ENCODE results near the gene AGO1. TPM values are rescaled to one million over a fixed set of nuclear protein-coding genes. Genes with fewer than 3 reads are reported as not detected.
"Not testable (repeated sequence)": the region's sequence is repeated elsewhere in the genome, so short reads cannot be mapped to it uniquely, and the experiment has no call there.

Gene AGO1
- total RNA-seq, 2 donors from 2014 or later = 23.6 to 25.3 TPM

DNA sequence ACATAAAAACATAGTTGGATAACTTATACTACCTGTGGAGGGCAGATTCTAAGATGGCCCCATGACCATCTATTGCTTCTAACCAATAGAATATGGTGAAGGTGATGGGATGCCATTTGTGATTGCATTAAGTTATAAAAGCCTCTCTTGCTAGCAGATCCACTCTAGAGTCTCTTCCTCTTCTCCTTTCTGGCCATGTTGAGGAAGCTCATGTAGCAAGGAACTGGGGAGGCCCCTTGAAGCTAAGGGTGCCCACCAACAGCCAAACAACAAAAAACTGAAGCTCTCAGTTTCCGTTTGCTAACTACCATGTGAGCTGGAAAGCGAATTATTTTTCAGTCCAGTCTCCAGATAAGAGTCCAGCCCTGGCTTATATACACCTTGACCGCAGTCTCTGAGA, 16.0 kb upstream of the AGO1 start:
- TF ChIP-seq, protein P1, sequence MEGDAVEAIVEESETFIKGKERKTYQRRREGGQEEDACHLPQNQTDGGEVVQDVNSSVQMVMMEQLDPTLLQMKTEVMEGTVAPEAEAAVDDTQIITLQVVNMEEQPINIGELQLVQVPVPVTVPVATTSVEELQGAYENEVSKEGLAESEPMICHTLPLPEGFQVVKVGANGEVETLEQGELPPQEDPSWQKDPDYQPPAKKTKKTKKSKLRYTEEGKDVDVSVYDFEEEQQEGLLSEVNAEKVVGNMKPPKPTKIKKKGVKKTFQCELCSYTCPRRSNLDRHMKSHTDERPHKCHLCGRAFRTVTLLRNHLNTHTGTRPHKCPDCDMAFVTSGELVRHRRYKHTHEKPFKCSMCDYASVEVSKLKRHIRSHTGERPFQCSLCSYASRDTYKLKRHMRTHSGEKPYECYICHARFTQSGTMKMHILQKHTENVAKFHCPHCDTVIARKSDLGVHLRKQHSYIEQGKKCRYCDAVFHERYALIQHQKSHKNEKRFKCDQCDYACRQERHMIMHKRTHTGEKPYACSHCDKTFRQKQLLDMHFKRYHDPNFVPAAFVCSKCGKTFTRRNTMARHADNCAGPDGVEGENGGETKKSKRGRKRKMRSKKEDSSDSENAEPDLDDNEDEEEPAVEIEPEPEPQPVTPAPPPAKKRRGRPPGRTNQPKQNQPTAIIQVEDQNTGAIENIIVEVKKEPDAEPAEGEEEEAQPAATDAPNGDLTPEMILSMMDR (IDR thresholded peaks at IDR 0.05) = no peak
- Histone ChIP-seq H3K4me1 (ENCODE audit: control insufficient read depth in 1 of 2, low read depth in 2 of 2) (no peaks in the 10 kb centered on the region), H3K4me3 (no peak overlapping the region), H3K9me3 (no peaks in the 10 kb centered on the region), H3K36me3 (no peaks in the 10 kb centered on the region), H3K27me3 (replicated peaks; ENCODE audit: insufficient read depth) (no peaks in the 10 kb centered on the region), H3K27ac (no peak overlapping the region)
- DNase-seq (ENCODE audit: low spot score) (no peak), ATAC-seq (ENCODE audit: insufficient number of reproducible peaks, low FRiP score, low read depth) (no peak)

DNA sequence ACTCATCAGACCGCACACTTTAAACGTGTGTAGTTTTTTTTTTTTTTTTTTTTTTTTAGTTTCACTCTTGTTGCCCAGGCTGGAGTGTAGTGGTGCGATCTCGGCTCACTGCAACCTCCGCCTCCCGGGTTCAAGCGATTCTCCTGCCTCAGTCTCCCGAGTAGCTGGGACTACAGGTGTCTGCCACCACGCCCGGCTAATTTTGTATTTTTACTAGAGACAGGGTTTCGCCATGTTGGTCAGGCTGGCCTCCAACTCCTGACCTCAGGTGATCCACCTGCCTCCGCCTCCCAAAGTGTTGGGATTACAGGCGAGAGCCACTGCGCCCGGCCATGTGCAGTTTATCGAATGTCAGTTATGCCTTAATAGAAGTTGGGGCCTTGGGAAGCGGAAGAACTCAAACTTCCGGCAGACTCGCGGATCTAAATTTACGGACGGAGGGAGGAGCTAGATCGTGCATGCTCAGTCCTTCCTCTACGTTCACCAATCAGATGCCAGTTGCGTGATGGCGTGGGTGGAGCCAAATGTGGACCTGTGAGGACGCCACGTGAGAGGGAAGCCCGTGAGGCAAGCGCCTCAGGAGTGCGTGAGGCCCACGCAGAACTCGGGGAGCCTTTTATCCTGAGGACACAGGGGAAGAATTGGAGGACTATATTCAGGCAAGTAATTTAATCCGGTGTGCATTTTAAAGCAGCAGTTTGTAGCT, 13.6 kb upstream of the AGO1 start:
- not testable (repeated sequence) for H3K9me3 ChIP-seq; H3K4me1 ChIP-seq (ENCODE audit: control insufficient read depth in 1 of 2, low read depth in 2 of 2); DNase-seq (ENCODE audit: low spot score); H3K4me3 ChIP-seq; ATAC-seq (ENCODE audit: insufficient number of reproducible peaks, low FRiP score, low read depth); H3K27ac ChIP-seq; H3K27me3 ChIP-seq (replicated peaks; ENCODE audit: insufficient read depth); H3K36me3 ChIP-seq

DNA sequence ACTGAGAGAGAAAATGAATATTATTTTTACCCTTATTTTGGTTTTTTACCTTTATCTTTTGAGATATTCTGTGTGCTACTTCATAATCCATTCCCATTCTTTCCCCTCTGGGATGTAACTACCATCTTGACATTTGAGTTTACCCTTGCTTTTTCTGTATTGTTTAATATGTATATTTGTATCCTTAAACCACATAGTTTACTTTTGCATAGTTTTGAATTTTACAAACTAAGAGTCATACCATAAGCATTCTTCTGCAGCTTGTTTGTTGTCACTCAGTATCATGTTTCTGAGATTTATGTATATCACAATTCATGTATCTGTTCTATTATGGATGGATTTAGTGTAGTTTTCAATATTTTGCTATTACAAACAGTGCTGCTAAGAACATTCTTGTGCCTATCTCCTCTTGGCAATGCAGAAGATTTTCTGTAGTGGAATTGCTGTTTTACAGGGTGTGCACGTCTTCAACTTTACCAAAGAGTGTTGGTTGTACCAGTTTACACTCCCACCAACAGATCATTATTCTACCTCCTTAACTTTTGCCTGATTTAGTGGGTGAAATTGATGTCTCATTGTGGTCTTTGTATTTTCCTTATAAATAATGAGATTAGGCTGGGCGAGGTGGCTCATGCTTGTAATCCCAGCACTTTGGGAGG, 12.2 kb upstream of the AGO1 start:
- Histone ChIP-seq H3K4me1 (ENCODE audit: control insufficient read depth in 1 of 2, low read depth in 2 of 2) (no peaks in the 10 kb centered on the region), H3K4me3 (no peak overlapping the region), H3K27ac (no peak overlapping the region), H3K36me3 (no peaks in the 10 kb centered on the region), H3K9me3 (no peaks in the 10 kb centered on the region), H3K27me3 (replicated peaks; ENCODE audit: insufficient read depth) (no peaks in the 10 kb centered on the region)
- no peak for ATAC-seq (ENCODE audit: insufficient number of reproducible peaks, low FRiP score, low read depth)
- DNase-seq (ENCODE audit: low spot score) = no peak
- TF ChIP-seq, protein P1 (IDR thresholded peaks at IDR 0.05) = no peak

DNA sequence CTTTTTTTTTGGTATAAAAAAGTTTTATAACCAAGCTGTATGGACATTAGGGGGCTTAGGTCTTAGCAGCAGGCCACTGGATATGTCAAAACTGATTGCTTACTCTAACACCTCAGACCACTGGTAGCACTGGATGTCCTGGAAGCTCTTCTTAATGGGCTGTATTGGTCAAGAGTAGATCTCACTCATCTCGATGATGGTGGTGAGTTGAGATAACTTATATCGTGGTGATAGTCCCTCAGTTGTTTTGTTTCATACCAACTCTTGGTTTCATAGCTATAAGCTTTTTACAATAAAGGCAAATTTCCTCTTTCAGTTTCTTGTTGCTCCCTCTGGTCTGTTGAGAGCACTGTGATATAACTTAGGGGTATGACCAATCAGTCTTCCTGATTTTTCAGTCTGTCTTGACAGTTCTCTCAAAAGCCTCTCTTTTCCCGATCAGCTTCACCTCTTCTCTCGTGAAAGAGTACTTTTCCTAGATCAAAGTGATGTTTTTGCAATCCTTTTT, 9.7 kb upstream of the AGO1 start:
- no peaks in the 10 kb centered on the region for H3K27me3 ChIP-seq (replicated peaks; ENCODE audit: insufficient read depth)
- TF ChIP-seq, protein P1 (IDR thresholded peaks at IDR 0.05) = no peak
- no peak overlapping the region for H3K4me3 ChIP-seq
- no peaks in the 10 kb centered on the region for H3K9me3 ChIP-seq
- ATAC-seq (ENCODE audit: insufficient number of reproducible peaks, low FRiP score, low read depth) = no peak
- H3K27ac ChIP-seq = no peak overlapping the region
- no peaks in the 10 kb centered on the region for H3K36me3 ChIP-seq
- no peaks in the 10 kb centered on the region for H3K4me1 ChIP-seq (ENCODE audit: control insufficient read depth in 1 of 2, low read depth in 2 of 2)
- no peak for DNase-seq (ENCODE audit: low spot score)

DNA sequence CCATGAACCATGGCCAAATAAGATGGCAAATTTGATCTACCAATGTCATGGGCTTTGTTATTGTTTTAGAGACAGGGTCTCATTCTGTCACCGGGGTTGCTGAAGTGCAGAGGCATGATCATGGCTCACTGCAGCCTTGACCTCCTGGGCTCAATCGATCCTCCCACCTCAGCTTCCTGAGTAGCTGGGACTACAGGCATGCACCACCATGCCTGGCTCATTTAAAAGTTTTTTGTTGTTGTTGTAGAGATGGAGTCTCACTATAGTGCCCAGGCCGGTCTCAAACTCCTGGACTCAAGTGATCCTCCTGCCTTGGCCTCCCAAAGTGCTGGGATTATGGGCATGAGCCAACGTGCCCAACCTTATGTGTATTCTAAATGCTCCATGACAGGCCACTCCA, 8.9 kb upstream of the AGO1 start:
- H3K27ac ChIP-seq; DNase-seq (ENCODE audit: low spot score); H3K4me1 ChIP-seq (ENCODE audit: control insufficient read depth in 1 of 2, low read depth in 2 of 2); H3K9me3 ChIP-seq; H3K36me3 ChIP-seq; H3K27me3 ChIP-seq (replicated peaks; ENCODE audit: insufficient read depth); H3K4me3 ChIP-seq; ATAC-seq (ENCODE audit: insufficient number of reproducible peaks, low FRiP score, low read depth): not testable (repeated sequence)

DNA sequence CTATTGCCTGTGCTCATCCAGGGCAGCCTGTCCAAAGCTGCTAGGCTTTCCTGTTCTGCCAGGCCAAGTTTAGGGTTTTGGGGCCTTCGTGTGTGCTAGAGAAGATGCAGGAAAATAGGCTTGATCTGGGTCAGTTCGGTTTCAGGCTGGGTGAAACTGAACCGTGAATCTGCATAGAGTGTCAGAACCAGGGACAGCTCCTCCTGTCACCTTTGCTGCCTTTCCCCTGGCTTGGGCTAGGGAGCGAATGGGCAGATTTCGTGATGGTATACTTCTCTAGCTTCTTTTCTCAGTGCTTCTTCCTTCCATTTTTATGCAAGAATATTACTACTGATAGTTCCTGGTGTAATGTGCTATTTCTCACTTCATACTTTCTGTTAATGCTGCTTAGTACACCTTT, 6.0 kb upstream of the AGO1 start:
- DNase-seq (ENCODE audit: low spot score) (no peak), ATAC-seq (ENCODE audit: insufficient number of reproducible peaks, low FRiP score, low read depth) (no peak)
- Histone ChIP-seq H3K9me3 (no peaks in the 10 kb centered on the region), H3K27ac (no peak overlapping the region), H3K27me3 (replicated peaks; ENCODE audit: insufficient read depth) (no peaks in the 10 kb centered on the region), H3K36me3 (no peaks in the 10 kb centered on the region), H3K4me1 (ENCODE audit: control insufficient read depth in 1 of 2, low read depth in 2 of 2) (no peaks in the 10 kb centered on the region), H3K4me3 (no peak overlapping the region)
- TF ChIP-seq, protein P1 (IDR thresholded peaks at IDR 0.05) = no peak
